Activated T-helper 1 cell treated with anti-CD3 and anti-CD28 coated beads, Interleukin-12 subunit alpha, Interleukin-12 subunit beta, Interleukin-2, Interleukin-4 antibody, amounts not matched to agents 30 ng/mL and 10 ng/mL and 1 ng/mL, durations not matched to agents 14 hours and 24 hours and 36 hours (primary cell): ENCODE results near the gene GNAO1. TPM values are rescaled to one million over a fixed set of nuclear protein-coding genes. Genes with fewer than 3 reads are reported as not detected.

Experiments
- DNase-seq: peaks from one replicate; pipeline ENCODE4 v3.0.0; 2021; ENCODE audit warnings: low spot score
- H3K27ac Mint-ChIP-seq: one replicate; pipeline ENCODE4 v1.8.0; 2021; ENCODE audit warnings: mild to moderate bottlenecking, mixed read lengths
- H3K27me3 Mint-ChIP-seq: one replicate; pipeline ENCODE4 v1.8.0; 2022; ENCODE audit warnings: mild to moderate bottlenecking, moderate library complexity, mixed read lengths; ENCODE audit not compliant: insufficient read depth
- H3K36me3 Mint-ChIP-seq: one replicate; pipeline ENCODE4 v1.8.0; 2021; ENCODE audit warnings: low read depth, mixed read lengths
- H3K4me1 Mint-ChIP-seq: one replicate; pipeline ENCODE4 v1.8.0; 2021; ENCODE audit warnings: low read depth, mixed read lengths
- H3K4me3 Mint-ChIP-seq: one replicate; pipeline ENCODE4 v1.8.0; 2021; ENCODE audit warnings: mild to moderate bottlenecking, moderate library complexity, mixed read lengths
- H3K9me3 Mint-ChIP-seq: one replicate; pipeline ENCODE4 v1.8.0; 2021; ENCODE audit warnings: mixed read lengths
- intact Hi-C: fragments of 100-400 bp; cut with micrococcal nuclease; formaldehyde crosslinking; loops from one replicate; pipeline ENCODE4 v1.15.1; 2024
- total RNA-seq: library from RNA; stranded (reverse); gene quantifications from 2 replicates; pipeline ENCODE4 v1.2.3, GENCODE V29; 2022

GNAO1 gene
- total RNA-seq, 1 donor from 2014 or later: 1.7 TPM

DNA sequence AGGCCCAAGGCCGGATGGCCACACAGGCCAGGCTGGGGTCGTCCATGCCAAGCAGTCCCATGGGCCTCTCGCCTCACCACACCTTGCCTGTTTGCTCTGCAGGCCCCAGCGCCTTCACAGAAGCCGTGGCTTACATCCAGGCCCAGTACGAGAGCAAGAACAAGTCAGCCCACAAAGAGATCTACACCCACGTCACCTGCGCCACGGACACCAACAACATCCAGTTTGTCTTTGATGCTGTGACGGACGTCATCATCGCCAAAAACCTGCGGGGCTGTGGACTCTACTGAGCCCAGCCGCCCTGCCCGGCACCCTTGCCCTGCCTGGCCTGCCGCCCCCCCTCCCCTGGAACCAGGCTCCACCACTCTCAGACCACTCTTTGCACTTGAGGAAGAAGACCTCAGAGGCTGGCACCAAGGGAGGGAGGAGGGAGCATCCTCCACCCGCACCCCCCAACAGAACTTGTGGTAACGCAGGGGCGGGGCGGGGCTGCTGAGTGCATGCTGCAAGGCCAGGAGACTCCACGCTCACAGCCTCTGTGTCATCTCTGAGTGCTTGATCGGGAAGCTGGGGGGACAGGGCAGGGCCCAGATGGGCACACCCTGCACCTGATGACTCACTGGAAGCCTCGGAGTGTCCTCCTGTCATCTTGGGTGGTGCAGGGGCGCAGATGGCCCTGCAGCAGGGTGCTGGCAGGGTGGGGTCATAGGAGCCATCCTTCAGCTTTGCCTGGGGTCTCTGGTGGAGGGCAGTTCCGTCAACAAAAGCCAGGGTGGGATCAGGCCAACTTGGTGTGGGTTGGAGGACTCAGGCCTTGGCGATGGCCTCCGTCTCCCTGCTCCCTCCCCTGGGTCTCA, 152.6 kb downstream of the GNAO1 start:
- Mint-ChIP-seq H3K9me3 (no peaks in the 10 kb centered on the region), H3K27me3 (peaks cover 2% of the 10 kb centered on the region), H3K27ac (no peak overlapping the region), H3K4me1 (no peaks in the 10 kb centered on the region), H3K36me3 (no peaks in the 10 kb centered on the region), H3K4me3 (no peak overlapping the region)
- intact Hi-C loops: no loop called here
- DNase-seq: no peak

DNA sequence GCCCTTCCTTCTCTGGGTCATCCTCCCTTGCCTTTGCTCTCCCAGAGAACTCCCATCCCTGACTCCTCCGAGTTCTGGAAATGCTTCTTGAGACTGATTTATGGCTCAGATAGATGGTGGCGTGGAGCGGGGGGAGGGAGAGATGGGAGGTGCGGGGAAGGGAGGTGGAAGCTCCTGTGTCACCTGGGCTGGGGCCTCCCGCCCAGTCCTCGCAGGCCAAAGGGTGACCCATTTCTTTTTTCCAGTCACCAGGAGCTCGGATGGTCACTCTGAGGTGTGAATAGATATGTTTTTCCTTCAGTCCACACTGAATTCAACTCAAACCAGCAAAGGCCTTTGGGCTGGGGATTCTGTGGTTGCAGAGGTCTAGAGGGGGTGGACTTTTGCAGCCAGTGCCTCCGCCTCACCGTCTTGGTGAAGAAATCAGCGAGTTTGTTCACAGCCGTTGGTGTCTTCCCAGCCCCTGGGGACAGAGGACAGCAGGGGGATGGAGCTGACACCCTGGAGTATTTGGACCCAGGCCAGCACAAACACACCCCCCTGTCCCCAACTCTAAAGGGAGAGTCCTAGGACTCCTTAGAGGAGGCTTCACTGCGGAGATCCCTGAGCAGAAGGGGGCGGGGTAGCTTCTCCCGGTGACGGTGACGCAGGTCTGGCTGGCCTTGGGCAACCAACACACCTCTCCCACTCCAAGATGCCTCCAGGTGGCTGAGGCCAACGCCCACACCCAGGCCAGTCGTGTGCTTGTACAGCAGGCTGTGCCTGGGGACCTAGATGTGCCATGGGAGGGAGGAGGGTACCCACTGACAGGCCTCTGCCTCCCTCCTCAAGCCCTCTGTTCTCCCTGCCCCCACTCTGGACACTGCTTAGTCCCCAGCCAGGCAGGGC, 153.5 kb downstream of the GNAO1 start:
- DNase-seq: no peak
- Mint-ChIP-seq H3K4me1 (no peaks in the 10 kb centered on the region), H3K9me3 (no peaks in the 10 kb centered on the region), H3K27me3 (peaks cover 2% of the 10 kb centered on the region), H3K4me3 (no peak overlapping the region), H3K36me3 (no peaks in the 10 kb centered on the region), H3K27ac (no peak overlapping the region)
- intact Hi-C loops: no loop called here

DNA sequence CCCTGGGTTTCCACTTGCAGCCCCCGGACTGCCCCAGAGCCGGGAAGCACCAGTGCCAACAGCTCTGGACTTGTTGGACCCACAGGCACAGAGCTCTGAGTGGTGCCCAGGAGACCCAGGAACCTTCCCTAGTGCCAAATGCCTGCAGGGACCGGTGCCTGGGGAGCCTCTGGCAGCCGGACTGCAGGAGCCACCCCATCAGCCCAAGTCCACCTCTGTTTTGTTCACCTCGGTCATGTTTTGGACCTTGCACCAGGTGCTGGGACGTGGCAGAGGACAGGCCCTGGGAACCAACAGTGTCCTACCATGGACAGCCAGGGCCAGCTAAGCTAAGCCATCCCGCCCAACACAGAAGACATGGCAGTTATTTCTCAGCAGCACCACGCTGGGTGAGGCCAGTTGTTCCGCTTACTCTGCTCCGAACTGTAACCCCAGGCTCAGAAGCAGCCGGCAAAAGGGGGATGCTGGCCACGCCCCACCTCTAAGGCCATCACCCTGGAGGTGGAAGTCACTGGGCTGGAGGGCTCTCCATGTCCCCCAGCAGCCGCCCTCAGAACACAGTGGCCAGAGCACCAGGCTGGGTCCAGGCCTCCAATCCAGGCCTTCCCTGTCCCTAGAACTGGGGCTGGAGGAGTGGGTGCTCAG, 154.2 kb downstream of the GNAO1 start:
- no peak for DNase-seq
- intact Hi-C loops: no loop called here
- H3K27ac Mint-ChIP-seq: no peak overlapping the region
- peaks cover 2% of the 10 kb centered on the region for H3K27me3 Mint-ChIP-seq
- no peak overlapping the region for H3K4me3 Mint-ChIP-seq
- no peaks in the 10 kb centered on the region for H3K4me1 Mint-ChIP-seq
- no peaks in the 10 kb centered on the region for H3K9me3 Mint-ChIP-seq
- no peaks in the 10 kb centered on the region for H3K36me3 Mint-ChIP-seq

GRCh38 chr16:56346131-56346890, 155.0 kb downstream of the GNAO1 start:
- Mint-ChIP-seq H3K4me1 (no peaks in the 10 kb centered on the region), H3K36me3 (no peaks in the 10 kb centered on the region), H3K9me3 (no peaks in the 10 kb centered on the region), H3K4me3 (no peak overlapping the region), H3K27ac (no peak overlapping the region), H3K27me3 (peaks cover 2% of the 10 kb centered on the region)
- intact Hi-C loops: no loop called here
- DNase-seq: no peak

DNA sequence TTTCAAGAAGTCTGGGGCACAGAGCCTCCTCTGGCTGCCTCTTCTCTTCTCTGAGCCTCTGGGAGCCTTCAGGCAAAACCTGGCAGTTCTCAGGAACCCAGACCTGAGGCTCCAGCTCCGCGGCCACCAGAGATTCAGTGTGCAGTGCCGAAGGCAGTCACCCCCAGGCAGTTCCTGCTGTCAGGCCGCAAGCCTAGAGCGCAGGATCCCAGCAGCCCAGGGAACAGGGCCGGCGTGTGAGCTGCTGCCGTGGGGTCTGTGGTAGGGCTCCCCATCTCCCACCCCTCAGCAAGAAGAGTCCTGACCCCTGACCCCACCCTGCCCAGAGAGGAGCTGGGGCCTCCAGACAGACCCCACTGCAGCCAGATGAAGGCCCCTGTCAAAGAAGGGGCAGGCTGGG, 155.9 kb downstream of the GNAO1 start:
- H3K27ac Mint-ChIP-seq: no peak overlapping the region
- H3K4me3 Mint-ChIP-seq: no peak overlapping the region
- no peak for DNase-seq
- peaks cover 2% of the 10 kb centered on the region for H3K27me3 Mint-ChIP-seq
- intact Hi-C loops: no loop called here
- no peaks in the 10 kb centered on the region for H3K9me3 Mint-ChIP-seq
- no peaks in the 10 kb centered on the region for H3K36me3 Mint-ChIP-seq
- H3K4me1 Mint-ChIP-seq: no peaks in the 10 kb centered on the region

- no peak for DNase-seq
- Mint-ChIP-seq H3K36me3 (no peaks in the 10 kb centered on the region), H3K9me3 (no peaks in the 10 kb centered on the region), H3K4me1 (no peaks in the 10 kb centered on the region), H3K4me3 (no peak overlapping the region), H3K27me3 (peaks cover 2% of the 10 kb centered on the region), H3K27ac (no peak overlapping the region)
- intact Hi-C loops: no loop called here
Observed at GRCh38 chr16:56347670-56348069, 156.4 kb downstream of the GNAO1 start.

GRCh38 chr16:56348168-56349085, 157.1 kb downstream of the GNAO1 start:
- H3K27ac Mint-ChIP-seq: no peak overlapping the region
- no peaks in the 10 kb centered on the region for H3K36me3 Mint-ChIP-seq
- no peaks in the 10 kb centered on the region for H3K9me3 Mint-ChIP-seq
- DNase-seq: no peak
- H3K27me3 Mint-ChIP-seq: peaks cover 4% of the 10 kb centered on the region
- intact Hi-C loops: no loop called here
- H3K4me3 Mint-ChIP-seq: no peak overlapping the region
- H3K4me1 Mint-ChIP-seq: no peaks in the 10 kb centered on the region

- intact Hi-C loops: no loop called here
- H3K27ac Mint-ChIP-seq: no peak overlapping the region
Observed at GRCh38 chr16:56349086-56349415, 157.8 kb downstream of the GNAO1 start.

GRCh38 chr16:56349711-56350161, 158.4 kb downstream of the GNAO1 start:
- Mint-ChIP-seq H3K27me3 (peaks cover 4% of the 10 kb centered on the region), H3K9me3 (no peaks in the 10 kb centered on the region), H3K36me3 (no peaks in the 10 kb centered on the region), H3K27ac (no peak overlapping the region), H3K4me3 (no peak overlapping the region), H3K4me1 (no peaks in the 10 kb centered on the region)
- intact Hi-C loops: no loop called here
- no peak for DNase-seq

More at GRCh38 chr16:56349086-56349415, 157.8 kb downstream of the GNAO1 start:
- Mint-ChIP-seq H3K36me3 (no peaks in the 10 kb centered on the region), H3K4me1 (no peaks in the 10 kb centered on the region), H3K4me3 (no peak overlapping the region), H3K27me3 (peaks cover 4% of the 10 kb centered on the region), H3K9me3 (no peaks in the 10 kb centered on the region)
- no peak for DNase-seq

DNA sequence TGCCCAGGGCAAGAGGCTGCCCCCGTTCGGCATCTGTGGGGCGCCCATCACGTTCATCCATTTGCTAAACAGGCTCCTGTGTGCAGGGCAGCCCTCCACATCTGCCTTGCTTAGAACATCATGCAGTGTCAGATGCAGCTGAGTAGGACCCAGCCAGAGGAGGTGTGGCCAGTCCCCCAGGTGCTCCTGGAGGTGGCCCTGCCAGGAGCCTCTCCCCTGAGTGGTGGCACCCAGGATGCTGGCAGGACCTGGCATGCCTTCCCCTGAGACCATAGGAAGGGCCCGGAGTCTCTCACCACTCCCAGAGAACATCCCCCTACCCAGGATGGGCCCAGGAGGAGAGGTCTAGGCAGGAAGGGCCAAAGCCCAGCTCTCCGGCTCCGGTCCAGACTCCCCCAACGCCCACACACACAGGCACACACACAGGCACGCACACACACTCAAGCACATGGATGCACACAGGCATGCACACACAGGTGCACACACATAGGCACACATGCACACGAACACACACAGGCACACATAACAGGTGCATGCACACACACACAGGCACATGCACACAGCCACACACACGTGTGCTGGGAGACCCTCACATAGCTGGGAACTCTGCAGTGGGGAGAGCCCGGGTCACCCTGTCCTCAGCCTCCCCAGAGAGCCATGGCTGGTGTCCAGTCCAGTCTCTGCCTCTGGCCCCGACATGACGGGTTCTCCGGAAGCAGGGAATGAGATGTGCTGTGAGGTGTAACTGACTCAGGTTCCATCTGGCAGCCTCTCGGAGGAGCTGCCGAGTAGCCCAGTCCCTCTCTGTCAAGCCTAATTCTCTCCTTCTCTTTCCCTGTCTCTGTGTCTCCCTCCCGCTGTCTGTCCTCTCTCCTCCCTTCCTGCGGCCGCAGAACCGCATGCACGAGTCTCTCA, 159.5 kb downstream of the GNAO1 start:
- no peak for DNase-seq
- Mint-ChIP-seq H3K27me3 (peaks cover 4% of the 10 kb centered on the region), H3K4me3 (no peak overlapping the region), H3K27ac (no peak overlapping the region), H3K4me1 (no peaks in the 10 kb centered on the region), H3K36me3 (no peaks in the 10 kb centered on the region), H3K9me3 (no peaks in the 10 kb centered on the region)
- intact Hi-C loops: no loop called here

DNA sequence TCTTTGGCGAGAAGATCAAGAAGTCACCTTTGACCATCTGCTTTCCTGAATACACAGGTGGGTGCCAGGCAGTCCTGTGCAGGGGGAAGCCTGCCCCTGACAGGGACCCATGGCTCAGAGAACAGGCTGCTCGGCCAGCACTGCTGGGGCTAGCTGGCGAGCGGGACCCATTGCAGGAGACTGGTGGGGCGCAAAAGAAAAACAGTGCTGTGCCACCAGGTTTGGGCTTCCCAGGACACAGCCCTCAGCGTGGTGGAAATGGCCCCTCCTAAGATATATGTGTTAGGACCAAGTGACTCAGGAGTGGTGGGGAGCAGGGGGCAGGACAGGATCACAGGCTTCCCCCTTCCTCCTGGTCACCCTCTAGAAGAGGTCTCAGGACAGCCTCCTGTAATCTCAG, 160.2 kb downstream of the GNAO1 start:
- Mint-ChIP-seq H3K4me3 (no peak overlapping the region), H3K4me1 (peaks cover 6% of the 10 kb centered on the region), H3K9me3 (no peaks in the 10 kb centered on the region), H3K36me3 (no peaks in the 10 kb centered on the region), H3K27ac (no peak overlapping the region), H3K27me3 (peaks cover 2% of the 10 kb centered on the region)
- DNase-seq: no peak
- intact Hi-C loops: no loop called here
